Left lung (tissue), 8 donors: ENCODE measurements around the gene BLMH. TPM values are rescaled to one million over a fixed set of nuclear protein-coding genes. Genes with fewer than 3 reads are reported as not detected.

Source experiments
- polyA plus RNA-seq, 6 donors: library from polyadenylated mRNA; unstranded; fragments of 120-200 nt; gene quantifications; one replicate each; pipeline ENCODE4 v1.2.1, GENCODE V29; 2013; ENCODE audit not compliant: insufficient read length in 6 of 6
- total RNA-seq, 2 donors: library from RNA; stranded (reverse); fragmentation: NEBNext Ultra II Directional; extraction: Animal tissue kit (Norgen Biotek cat#: 25700); gene quantifications; one replicate each; pipeline ENCODE4 v1.2.1, GENCODE V29; 2021
- donor health status: DM: no; HTN: yes; CAD: no.
- donor health status: DM: no; HTN: no; CAD: no.

BLMH gene
- total and polyA plus RNA-seq, 8 donors: 30.0 to 77.3 (median 68.8) TPM

Other genes starting within 250 kb of the BLMH start
- 10 to 100 TPM; 17.7 to 35.5 TPM for gene NSRP1, start 175.1 kb downstream of the BLMH start, total RNA-seq
- gene NSRP1, start 175.1 kb downstream of the BLMH start, polyA plus RNA-seq: 10 to 100 TPM; 36.1 to 42.8 (median 39.7) TPM
- gene SLC6A4, start 56.2 kb downstream of the BLMH start, total RNA-seq: 10 to 100 TPM; 51.1 to 52.3 TPM
- gene SLC6A4, start 56.2 kb downstream of the BLMH start, polyA plus RNA-seq: 1 to 10 TPM in 3 of 6 donors, under 1 TPM in 3; 0.38 to 2.5 (median 1.0) TPM
- gene TMIGD1, start 42.1 kb upstream of the BLMH start, total RNA-seq: not detected
- not detected for gene TMIGD1, start 42.1 kb upstream of the BLMH start, polyA plus RNA-seq
- 100 to 1,000 TPM in 1 of 2 donors, 10 to 100 TPM in 1; 74.4 to 124 TPM for gene CPD, start 87.0 kb upstream of the BLMH start, total RNA-seq
- 10 to 100 TPM; 48.5 to 57.7 (median 53.2) TPM for gene CPD, start 87.0 kb upstream of the BLMH start, polyA plus RNA-seq
- gene GOSR1, start 185.5 kb upstream of the BLMH start, total RNA-seq: 10 to 100 TPM; 44.3 to 44.9 TPM
- gene GOSR1, start 185.5 kb upstream of the BLMH start, polyA plus RNA-seq: 10 to 100 TPM; 46.0 to 55.4 (median 51.2) TPM